Measurements from ENCODE around the gene AKT1S1.

- TF ChIP-seq ATF3 (IDR thresholded peaks at IDR 0.05): no peak
- TF ChIP-seq SRF (IDR thresholded peaks at IDR 0.05; ENCODE audit: low read depth): no peak
- TF ChIP-seq POLR2A (IDR thresholded peaks at IDR 0.05; ENCODE audit: borderline replicate concordance, extremely low read depth, insufficient read depth, insufficient read length): no peak
- peak in 2 of 3 experiments; percentile 46; a peak in 4 of 6 replicates for TF ChIP-seq CTCF (IDR thresholded peaks at IDR 0.05 in 2 of 3, conservative IDR thresholded peaks at IDR 0.05 in 1 of 3; ENCODE audit: borderline replicate concordance in 1 of 3, insufficient read depth in 1 of 3, low read depth in 2 of 3, low read length in 2 of 3)
- TF ChIP-seq JUND (IDR thresholded peaks at IDR 0.05): no peak
- TF ChIP-seq RAD21 (IDR thresholded peaks at IDR 0.05; ENCODE audit: low read depth): no peak
- TF ChIP-seq REST (IDR thresholded peaks at IDR 0.05; ENCODE audit: low read depth): no peak
- no peak for TF ChIP-seq POLR2AphosphoS5 (IDR thresholded peaks at IDR 0.05; ENCODE audit: low read depth, low read length)
- no peak for TF ChIP-seq EZH2 (IDR thresholded peaks at IDR 0.05)
- TF ChIP-seq EGR1 (IDR thresholded peaks at IDR 0.05; ENCODE audit: low read depth): no peak
These were observed 38.1 kb upstream of the AKT1S1 start for GRCh38 chr19:49915271-49915670.
